Activated B cell treated with CpG ODN at 0.5 μM for 24 hours (primary cell): ENCODE data around the gene TSPOAP1. TPM values are rescaled to one million over a fixed set of nuclear protein-coding genes. Genes with fewer than 3 reads are reported as not detected.

ENCODE experiments used
- ATAC-seq: fragments of 200-7000 bp; cut with Tn5 transposase; one replicate; pipeline ENCODE4 v1.10.0; 2021; ENCODE audit warnings: low read depth, mild to moderate bottlenecking, moderate library complexity
- CTCF ChIA-PET: fragments of 350-600 bp; sonication (Branson Sonifier 250); formaldehyde crosslinking; loops from one replicate; lab custom pipeline; 2021; ENCODE audit warnings: antibody characterized with exemption; lab: Charles Lee
- POLR2A ChIA-PET: fragments of 350-600 bp; sonication (Branson Sonifier 250); formaldehyde crosslinking; loops from one replicate; lab custom pipeline; 2021; ENCODE audit warnings: antibody characterized with exemption; lab: Charles Lee
- DNase-seq: peaks from one replicate; pipeline ENCODE4 v3.0.0; 2022
- H3K27ac Mint-ChIP-seq: one replicate; pipeline ENCODE4 v1.8.0; 2020; ENCODE audit warnings: mixed read lengths
- H3K27me3 Mint-ChIP-seq: one replicate; pipeline ENCODE4 v1.8.0; 2021; ENCODE audit warnings: mixed read lengths
- H3K36me3 Mint-ChIP-seq: one replicate; pipeline ENCODE4 v1.8.0; 2021; ENCODE audit warnings: low read depth, mixed read lengths
- H3K4me1 Mint-ChIP-seq: one replicate; pipeline ENCODE4 v1.8.0; 2021; ENCODE audit warnings: mixed read lengths
- H3K4me3 Mint-ChIP-seq: one replicate; pipeline ENCODE4 v1.8.0; 2020; ENCODE audit warnings: mild to moderate bottlenecking, mixed read lengths
- H3K9me3 Mint-ChIP-seq: one replicate; pipeline ENCODE4 v1.8.0; 2020; ENCODE audit warnings: mixed read lengths
- intact Hi-C: fragments of 100-400 bp; cut with micrococcal nuclease; formaldehyde crosslinking; loops from one replicate; pipeline ENCODE4 v1.15.1; 2024
- total RNA-seq: library from RNA; stranded (reverse); gene quantifications from 2 replicates; pipeline ENCODE4 v1.2.3, GENCODE V29; 2022
- TF ChIP-seq, protein P1 (sequence below): fragments of 200-600 bp; IDR thresholded peaks from one replicate; pipeline ENCODE4 v1.8.0; 2022; ENCODE audit warnings: antibody characterized with exemption, mild to moderate bottlenecking

The TSPOAP1 gene
- total RNA-seq, 1 donor from 2014 or later, result 22.5 TPM

DNA sequence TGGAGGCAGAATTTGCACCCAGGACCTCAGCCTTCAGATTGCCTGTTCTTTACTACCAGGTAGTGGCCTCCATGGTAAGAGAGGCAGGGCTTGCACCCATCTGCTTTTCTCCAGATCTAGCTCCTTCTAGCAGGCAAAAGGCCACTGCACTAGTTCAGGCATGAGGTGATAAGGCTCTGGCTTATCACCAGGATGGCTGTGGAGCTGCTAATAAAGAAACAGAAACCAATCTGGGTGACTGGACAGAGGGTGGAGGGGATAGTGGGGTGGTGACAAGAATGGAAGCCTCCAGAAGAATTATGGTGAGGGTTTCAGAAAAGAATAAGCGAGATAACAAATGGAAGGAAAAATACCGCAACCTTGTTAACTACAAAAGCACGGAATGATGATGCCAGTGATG lies 38.9 kb upstream of the TSPOAP1 start:
- Mint-ChIP-seq H3K4me1 (peaks cover 42% of the 10 kb centered on the region), H3K36me3 (peaks cover 3% of the 10 kb centered on the region), H3K4me3 (no peak overlapping the region), H3K27ac (no peak overlapping the region), H3K9me3 (no peaks in the 10 kb centered on the region), H3K27me3 (no peaks in the 10 kb centered on the region)
- no peak for DNase-seq
- ChIA-PET POLR2A (interaction anchor here (1.0 to 9.7 kb wide), 4 partner anchors 23 to 45 kb away, joined by 3 to 126 read pairs (median 12); no protein-coding TSS in a partner anchor), CTCF (interaction anchor here (1.0 kb wide), 1 partner anchor 146 kb away, joined by 3 read pairs; no protein-coding TSS in a partner anchor)
- TF ChIP-seq, protein P1, sequence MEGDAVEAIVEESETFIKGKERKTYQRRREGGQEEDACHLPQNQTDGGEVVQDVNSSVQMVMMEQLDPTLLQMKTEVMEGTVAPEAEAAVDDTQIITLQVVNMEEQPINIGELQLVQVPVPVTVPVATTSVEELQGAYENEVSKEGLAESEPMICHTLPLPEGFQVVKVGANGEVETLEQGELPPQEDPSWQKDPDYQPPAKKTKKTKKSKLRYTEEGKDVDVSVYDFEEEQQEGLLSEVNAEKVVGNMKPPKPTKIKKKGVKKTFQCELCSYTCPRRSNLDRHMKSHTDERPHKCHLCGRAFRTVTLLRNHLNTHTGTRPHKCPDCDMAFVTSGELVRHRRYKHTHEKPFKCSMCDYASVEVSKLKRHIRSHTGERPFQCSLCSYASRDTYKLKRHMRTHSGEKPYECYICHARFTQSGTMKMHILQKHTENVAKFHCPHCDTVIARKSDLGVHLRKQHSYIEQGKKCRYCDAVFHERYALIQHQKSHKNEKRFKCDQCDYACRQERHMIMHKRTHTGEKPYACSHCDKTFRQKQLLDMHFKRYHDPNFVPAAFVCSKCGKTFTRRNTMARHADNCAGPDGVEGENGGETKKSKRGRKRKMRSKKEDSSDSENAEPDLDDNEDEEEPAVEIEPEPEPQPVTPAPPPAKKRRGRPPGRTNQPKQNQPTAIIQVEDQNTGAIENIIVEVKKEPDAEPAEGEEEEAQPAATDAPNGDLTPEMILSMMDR, result no peak
- intact Hi-C loops, result no loop called here
- ATAC-seq, result no peak

DNA sequence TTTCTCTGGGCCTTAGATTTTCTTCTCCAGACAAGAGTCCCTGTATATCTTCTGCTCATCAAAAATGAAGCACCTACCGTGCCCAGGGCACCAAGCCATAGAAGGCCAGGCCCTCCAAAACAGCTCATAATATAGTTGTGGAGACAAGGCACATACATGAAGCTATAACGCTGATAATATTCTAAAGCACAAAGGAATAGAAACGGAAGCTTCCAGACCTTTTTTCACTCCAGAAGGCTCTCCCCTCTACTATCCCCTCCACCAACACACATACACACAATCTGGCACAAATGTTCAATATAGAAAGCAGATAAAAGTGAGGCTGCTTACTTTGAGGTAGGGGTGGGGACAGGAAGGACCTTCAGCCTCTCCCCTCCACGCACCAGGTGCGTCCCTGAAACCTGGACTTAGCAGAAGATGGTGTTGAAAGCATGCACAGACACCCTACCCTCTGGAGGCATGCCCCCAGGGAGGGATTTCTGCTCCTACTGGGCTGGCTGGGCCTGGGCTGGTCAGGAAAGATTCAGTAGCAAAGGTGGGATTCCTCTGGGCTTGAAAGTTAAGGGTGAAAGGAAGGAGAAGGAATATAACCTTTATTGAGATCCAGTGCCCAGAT lies 37.5 kb upstream of the TSPOAP1 start:
- DNase-seq (no peak), ATAC-seq (no peak)
- Mint-ChIP-seq H3K27me3 (no peaks in the 10 kb centered on the region), H3K27ac (no peak overlapping the region), H3K9me3 (no peaks in the 10 kb centered on the region), H3K36me3 (peaks cover 4% of the 10 kb centered on the region), H3K4me3 (no peak overlapping the region), H3K4me1 (peaks cover 30% of the 10 kb centered on the region)
- ChIA-PET POLR2A (interaction anchor here (0.7 to 9.7 kb wide), 3 partner anchors 21 to 43 kb away, joined by 3 to 126 read pairs (median 5); no protein-coding TSS in a partner anchor), CTCF (no interaction called here)
- TF ChIP-seq, protein P1, result no peak
- intact Hi-C loops, result no loop called here

DNA sequence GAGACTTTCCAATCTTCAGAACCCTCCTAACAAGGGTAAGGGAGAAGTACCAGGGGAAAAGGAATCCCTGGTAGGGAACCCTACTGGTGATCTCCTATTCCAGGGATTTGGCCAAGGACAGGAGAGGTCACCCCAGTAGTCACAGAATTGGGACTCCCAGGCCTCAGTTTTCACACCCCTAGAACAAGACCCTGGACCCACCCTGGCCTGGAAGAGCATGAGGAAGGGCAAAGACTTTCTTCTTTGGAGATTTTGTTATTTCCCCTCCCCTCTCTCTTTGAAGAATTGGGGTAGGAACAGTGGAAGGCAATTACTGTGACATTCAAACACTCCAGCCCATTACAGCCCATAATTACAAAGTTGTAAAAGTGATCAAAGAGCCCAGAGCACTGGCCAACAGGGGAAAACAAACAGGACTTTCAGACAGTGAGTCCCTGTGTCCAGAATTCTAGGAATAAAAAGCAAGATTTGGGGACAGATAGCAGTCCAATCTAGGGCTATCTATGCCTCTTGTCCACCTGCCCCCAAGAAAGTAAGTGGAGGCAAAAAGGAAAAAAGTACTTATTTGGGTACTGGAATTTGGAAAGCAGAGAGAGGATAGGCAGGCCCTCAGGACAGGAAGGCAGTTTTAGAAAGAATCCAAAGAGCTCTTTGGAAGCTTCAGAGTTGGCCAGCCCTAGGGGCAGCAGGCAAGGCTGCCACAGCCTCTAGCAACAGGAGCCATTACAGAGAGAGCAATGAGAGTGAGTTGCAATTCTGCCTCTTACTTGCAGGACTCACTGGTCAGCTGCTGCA lies 36.8 kb upstream of the TSPOAP1 start:
- intact Hi-C loops, result no loop called here
- ATAC-seq, result no peak
- H3K27ac Mint-ChIP-seq, result no peak overlapping the region

DNA sequence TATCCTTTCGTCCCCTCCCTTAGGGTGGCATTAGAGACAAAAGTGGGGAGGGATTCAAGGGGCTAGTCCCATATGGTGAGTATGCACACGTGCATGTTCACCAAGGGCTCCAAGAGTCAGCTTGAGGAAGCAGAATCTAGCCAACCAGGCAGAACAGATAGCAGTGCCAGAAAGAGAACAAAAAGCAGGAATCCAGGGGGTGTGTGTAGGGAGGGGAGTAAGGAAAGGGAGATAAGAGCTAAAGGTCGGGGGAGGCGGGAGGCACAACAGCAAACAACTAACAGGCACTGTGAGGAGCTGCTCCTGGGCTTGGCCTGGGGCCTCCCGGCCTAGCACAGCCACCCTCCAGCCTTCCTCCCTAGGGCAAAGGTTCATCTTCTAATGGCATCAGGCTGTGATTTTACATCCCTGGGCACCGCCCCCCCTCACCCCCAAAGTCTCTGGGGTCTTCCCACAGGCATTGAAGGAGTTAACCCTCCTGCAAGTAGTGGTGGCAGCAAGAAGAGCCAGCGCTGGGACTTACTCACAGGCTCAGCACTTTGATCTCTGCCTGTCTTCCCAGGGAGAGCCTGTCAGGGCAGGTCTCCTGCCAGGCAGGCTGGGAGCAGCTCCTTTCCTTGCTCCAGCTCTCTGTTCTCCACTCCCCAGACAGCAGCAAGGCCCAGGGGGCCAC lies 35.8 kb upstream of the TSPOAP1 start:
- intact Hi-C loops, result no loop called here
- ATAC-seq (no peak), DNase-seq (no peak)
- CTCF ChIA-PET, result interaction anchor here (1.5 to 1.6 kb wide), 2 partner anchors 49 to 53 kb away, joined by 3 read pairs; partner anchors contain the start of gene RNF43
- Mint-ChIP-seq H3K36me3 (peaks cover 4% of the 10 kb centered on the region), H3K27ac (no peak overlapping the region), H3K9me3 (no peaks in the 10 kb centered on the region), H3K27me3 (no peaks in the 10 kb centered on the region), H3K4me1 (peaks cover 15% of the 10 kb centered on the region), H3K4me3 (no peak overlapping the region)
- POLR2A ChIA-PET, result interaction anchor here (0.6 to 1.7 kb wide), 4 partner anchors 12 to 32 kb away, joined by 3 to 11 read pairs (median 4); partner anchors contain the start of gene SUPT4H1
- TF ChIP-seq, protein P1, result no peak

More for the DNA sequence above, 36.8 kb upstream of the TSPOAP1 start:
- ChIA-PET CTCF (no interaction called here), POLR2A (interaction anchor here (1.7 to 9.7 kb wide), 2 partner anchors 21 to 31 kb away, joined by 3 to 126 read pairs; no protein-coding TSS in a partner anchor)
- TF ChIP-seq, protein P1, result no peak
- no peaks in the 10 kb centered on the region for H3K27me3 Mint-ChIP-seq
- H3K36me3 Mint-ChIP-seq, result peaks cover 4% of the 10 kb centered on the region
- H3K9me3 Mint-ChIP-seq, result no peaks in the 10 kb centered on the region
- H3K4me1 Mint-ChIP-seq, result peaks cover 23% of the 10 kb centered on the region
- H3K4me3 Mint-ChIP-seq, result no peak overlapping the region
- no peak for DNase-seq
